Endothelial cell (in vitro differentiated cells): ENCODE data around the gene CD8B. TPM values are rescaled to one million over a fixed set of nuclear protein-coding genes. Genes with fewer than 3 reads are reported as not detected.

Experiments
- DNase-seq: peaks from one replicate; pipeline ENCODE4 v3.0.0; 2021; ENCODE audit warnings: low spot score
- H3K27ac Mint-ChIP-seq: one replicate; pipeline ENCODE4 v1.8.0; 2021; ENCODE audit warnings: mixed read lengths, inconsistent platforms; ENCODE audit not compliant: unreplicated experiment
- H3K27me3 Mint-ChIP-seq: one replicate; pipeline ENCODE4 v1.8.0; 2021; ENCODE audit warnings: mild to moderate bottlenecking, moderate library complexity, mixed read lengths, inconsistent platforms; ENCODE audit not compliant: unreplicated experiment
- H3K36me3 Mint-ChIP-seq: one replicate; pipeline ENCODE4 v1.8.0; 2021; ENCODE audit warnings: mild to moderate bottlenecking, low read depth, mixed read lengths, inconsistent platforms; ENCODE audit not compliant: unreplicated experiment
- H3K4me1 Mint-ChIP-seq: one replicate; pipeline ENCODE4 v1.8.0; 2021; ENCODE audit warnings: mild to moderate bottlenecking, mixed read lengths, inconsistent platforms; ENCODE audit not compliant: unreplicated experiment
- H3K4me3 Mint-ChIP-seq: one replicate; pipeline ENCODE4 v1.8.0; 2021; ENCODE audit warnings: mild to moderate bottlenecking, mixed read lengths, inconsistent platforms; ENCODE audit not compliant: unreplicated experiment
- H3K9me3 Mint-ChIP-seq: one replicate; pipeline ENCODE4 v1.8.0; 2021; ENCODE audit warnings: mixed read lengths, inconsistent platforms; ENCODE audit not compliant: unreplicated experiment
- total RNA-seq: library from RNA; stranded (reverse); fragmentation: NEBNext Ultra II Directional; extraction: Animal tissue kit (Norgen Biotek cat#: 25700); gene quantifications from one replicate; pipeline ENCODE4 v1.2.1, GENCODE V29; 2021; ENCODE audit not compliant: unreplicated experiment
- TF ChIP-seq, protein P1 (sequence below): fragments of 200-600 bp; sonication (generic); IDR thresholded peaks from one replicate; pipeline ENCODE4 v1.5.0; 2021; ENCODE audit warnings: antibody characterized with exemption; ENCODE audit not compliant: unreplicated experiment

CD8B gene
- total RNA-seq, 1 donor from 2014 or later, result not detected

- Mint-ChIP-seq H3K9me3 (no peaks in the 10 kb centered on the region), H3K4me1 (peaks cover 6% of the 10 kb centered on the region), H3K27ac (no peak overlapping the region)
These were observed 82.7 kb downstream of the CD8B start for GRCh38 chr2:86778957-86779356.

GRCh38 chr2:86776532-86776931, 85.2 kb downstream of the CD8B start:
- TF ChIP-seq, protein P1, sequence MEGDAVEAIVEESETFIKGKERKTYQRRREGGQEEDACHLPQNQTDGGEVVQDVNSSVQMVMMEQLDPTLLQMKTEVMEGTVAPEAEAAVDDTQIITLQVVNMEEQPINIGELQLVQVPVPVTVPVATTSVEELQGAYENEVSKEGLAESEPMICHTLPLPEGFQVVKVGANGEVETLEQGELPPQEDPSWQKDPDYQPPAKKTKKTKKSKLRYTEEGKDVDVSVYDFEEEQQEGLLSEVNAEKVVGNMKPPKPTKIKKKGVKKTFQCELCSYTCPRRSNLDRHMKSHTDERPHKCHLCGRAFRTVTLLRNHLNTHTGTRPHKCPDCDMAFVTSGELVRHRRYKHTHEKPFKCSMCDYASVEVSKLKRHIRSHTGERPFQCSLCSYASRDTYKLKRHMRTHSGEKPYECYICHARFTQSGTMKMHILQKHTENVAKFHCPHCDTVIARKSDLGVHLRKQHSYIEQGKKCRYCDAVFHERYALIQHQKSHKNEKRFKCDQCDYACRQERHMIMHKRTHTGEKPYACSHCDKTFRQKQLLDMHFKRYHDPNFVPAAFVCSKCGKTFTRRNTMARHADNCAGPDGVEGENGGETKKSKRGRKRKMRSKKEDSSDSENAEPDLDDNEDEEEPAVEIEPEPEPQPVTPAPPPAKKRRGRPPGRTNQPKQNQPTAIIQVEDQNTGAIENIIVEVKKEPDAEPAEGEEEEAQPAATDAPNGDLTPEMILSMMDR, result no peak
- no peak overlapping the region for H3K4me3 Mint-ChIP-seq
- peaks cover 5% of the 10 kb centered on the region for H3K4me1 Mint-ChIP-seq
- peaks cover 11% of the 10 kb centered on the region for H3K36me3 Mint-ChIP-seq
- no peaks in the 10 kb centered on the region for H3K27me3 Mint-ChIP-seq
- no peak overlapping the region for H3K27ac Mint-ChIP-seq
- H3K9me3 Mint-ChIP-seq, result no peaks in the 10 kb centered on the region
- no peak for DNase-seq

More at GRCh38 chr2:86778957-86779356, 82.7 kb downstream of the CD8B start:
- Mint-ChIP-seq H3K36me3 (peaks cover 7% of the 10 kb centered on the region), H3K27me3 (no peaks in the 10 kb centered on the region), H3K4me3 (no peak overlapping the region)
- no peak for DNase-seq
- TF ChIP-seq, protein P1, result no peak

GRCh38 chr2:86775338-86775737, 86.3 kb downstream of the CD8B start:
- no peaks in the 10 kb centered on the region for H3K27me3 Mint-ChIP-seq
- H3K36me3 Mint-ChIP-seq, result peaks cover 18% of the 10 kb centered on the region
- no peaks in the 10 kb centered on the region for H3K9me3 Mint-ChIP-seq
- no peak for DNase-seq
- no peaks in the 10 kb centered on the region for H3K4me1 Mint-ChIP-seq
- no peak overlapping the region for H3K4me3 Mint-ChIP-seq
- TF ChIP-seq, protein P1, result no peak
- no peak overlapping the region for H3K27ac Mint-ChIP-seq

DNA sequence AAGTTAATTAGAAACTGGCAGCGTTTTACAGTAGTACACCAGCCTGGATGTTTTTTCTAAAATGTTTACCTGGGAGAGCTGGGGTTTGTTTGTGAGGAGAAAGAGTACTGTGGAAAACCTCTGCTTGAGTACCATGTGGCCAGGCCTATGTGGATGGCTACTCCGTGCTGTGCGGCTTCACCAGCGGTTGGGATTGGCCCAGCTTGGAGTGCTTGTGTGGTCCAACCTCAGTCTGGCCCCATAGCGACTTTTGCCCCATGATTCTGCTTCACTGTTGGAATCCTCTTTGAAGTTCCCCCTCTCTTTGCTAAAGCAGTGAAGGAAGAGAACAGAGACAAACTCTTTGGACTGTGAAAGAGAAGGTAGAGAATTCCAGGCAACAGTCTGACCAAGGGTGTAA, 86.8 kb downstream of the CD8B start:
- Mint-ChIP-seq H3K36me3 (peaks cover 18% of the 10 kb centered on the region), H3K4me3 (no peak overlapping the region)
- TF ChIP-seq, protein P1, result no peak

DNA sequence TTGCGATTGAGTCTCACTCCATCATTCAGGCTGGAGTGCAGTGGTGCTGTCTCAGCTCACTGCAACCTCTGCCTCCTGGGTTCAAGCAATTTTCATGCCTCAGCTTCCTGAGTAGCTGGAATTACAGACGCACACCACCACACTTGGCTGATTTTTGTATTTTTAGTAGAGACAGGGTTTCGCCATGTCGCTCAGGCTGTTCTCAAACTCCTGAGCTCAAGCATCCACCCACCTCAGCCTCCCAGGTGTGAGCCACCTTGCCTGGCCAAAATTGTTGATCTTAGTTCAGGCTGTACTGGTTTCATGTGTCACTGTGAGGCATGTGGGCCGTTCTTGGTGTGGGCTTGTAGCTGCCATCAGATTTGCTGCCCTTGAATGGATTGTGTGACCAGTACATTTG, 89.1 kb downstream of the CD8B start:
- Mint-ChIP-seq H3K36me3 (peaks cover 18% of the 10 kb centered on the region), H3K27me3 (peaks cover 3% of the 10 kb centered on the region)

More for the DNA sequence above, 86.8 kb downstream of the CD8B start:
- no peak for DNase-seq
- no peaks in the 10 kb centered on the region for H3K9me3 Mint-ChIP-seq
- peaks cover under 1% of the 10 kb centered on the region for H3K27me3 Mint-ChIP-seq
- H3K27ac Mint-ChIP-seq, result no peak overlapping the region
- no peaks in the 10 kb centered on the region for H3K4me1 Mint-ChIP-seq

More for the DNA sequence above, 89.1 kb downstream of the CD8B start:
- Mint-ChIP-seq H3K4me3 (no peak overlapping the region), H3K9me3 (no peaks in the 10 kb centered on the region), H3K4me1 (no peaks in the 10 kb centered on the region), H3K27ac (no peak overlapping the region)
- TF ChIP-seq, protein P1, result no peak
- no peak for DNase-seq
